Activated CD8-positive, alpha-beta T cell treated with anti-CD3 and anti-CD28 coated beads, Interleukin-2, amount 10 ng/mL, durations not matched to agents 7 days and 5 days (primary cell): ENCODE data around the gene DNAAF8. TPM values are rescaled to one million over a fixed set of nuclear protein-coding genes. Genes with fewer than 3 reads are reported as not detected.

Source experiments
- ATAC-seq: fragments of 150-1000 bp; cut with Tn5 transposase; one replicate; pipeline ENCODE4 v1.10.0; 2021; ENCODE audit warnings: moderate library complexity
- CTCF ChIA-PET: fragments of 350-600 bp; sonication (Branson Sonifier 250); formaldehyde crosslinking; loops from one replicate; lab custom pipeline; 2021; ENCODE audit warnings: antibody characterized with exemption; lab: Charles Lee
- POLR2A ChIA-PET: fragments of 350-600 bp; sonication (Branson Sonifier 250); formaldehyde crosslinking; loops from one replicate; lab custom pipeline; 2021; ENCODE audit warnings: antibody characterized with exemption; lab: Charles Lee
- DNase-seq: peaks from one replicate; pipeline ENCODE4 v3.0.0-alpha.2; 2020
- H3K27ac Mint-ChIP-seq: one replicate; pipeline ENCODE4 v1.8.0; 2021; ENCODE audit warnings: mild to moderate bottlenecking, mixed read lengths
- H3K27me3 Mint-ChIP-seq: one replicate; pipeline ENCODE4 v1.8.0; 2021; ENCODE audit warnings: low read depth, mixed read lengths
- H3K36me3 Mint-ChIP-seq: one replicate; pipeline ENCODE4 v1.8.0; 2021; ENCODE audit warnings: low read depth, mixed read lengths
- H3K4me1 Mint-ChIP-seq: one replicate; pipeline ENCODE4 v1.8.0; 2021; ENCODE audit warnings: low read depth, mixed read lengths
- H3K4me3 Mint-ChIP-seq: one replicate; pipeline ENCODE4 v1.8.0; 2021; ENCODE audit warnings: mild to moderate bottlenecking, mixed read lengths
- H3K9me3 Mint-ChIP-seq: one replicate; pipeline ENCODE4 v1.8.0; 2022; ENCODE audit warnings: mixed read lengths; ENCODE audit not compliant: insufficient read depth
- total RNA-seq, 2 experiments: library from RNA; stranded (reverse); gene quantifications; one replicate each; pipeline ENCODE4 v1.2.3, GENCODE V29; 2021

Gene DNAAF8
- total RNA-seq, 2 experiments from 2014 or later, result 0.39 to 0.68 TPM

- no peak overlapping the region for H3K4me3 Mint-ChIP-seq
- ATAC-seq (no peak), DNase-seq (no peak)
- peaks cover 32% of the 10 kb centered on the region for H3K36me3 Mint-ChIP-seq
- ChIA-PET CTCF (interaction anchor here (1.1 kb wide), 1 partner anchor 12 kb away, joined by 4 read pairs; no protein-coding TSS in a partner anchor), POLR2A (interaction anchor here (0.6 kb wide), 1 partner anchor 241 kb away, joined by 4 read pairs; no protein-coding TSS in a partner anchor)
- H3K4me1 Mint-ChIP-seq, result peaks cover 12% of the 10 kb centered on the region
- no peaks in the 10 kb centered on the region for H3K9me3 Mint-ChIP-seq
- no peaks in the 10 kb centered on the region for H3K27me3 Mint-ChIP-seq
- no peak overlapping the region for H3K27ac Mint-ChIP-seq
Measured at GRCh38 chr16:4762205-4762604, 27.9 kb downstream of the DNAAF8 start.

GRCh38 chr16:4763791-4764190 is 29.5 kb downstream of the DNAAF8 start:
- ChIA-PET POLR2A (no interaction called here), CTCF (no interaction called here)
- Mint-ChIP-seq H3K4me3 (no peak overlapping the region), H3K36me3 (peaks cover 27% of the 10 kb centered on the region), H3K27ac (no peak overlapping the region), H3K27me3 (no peaks in the 10 kb centered on the region), H3K9me3 (no peaks in the 10 kb centered on the region), H3K4me1 (peaks cover 23% of the 10 kb centered on the region)
- no peak for ATAC-seq
- DNase-seq, result no peak

DNA sequence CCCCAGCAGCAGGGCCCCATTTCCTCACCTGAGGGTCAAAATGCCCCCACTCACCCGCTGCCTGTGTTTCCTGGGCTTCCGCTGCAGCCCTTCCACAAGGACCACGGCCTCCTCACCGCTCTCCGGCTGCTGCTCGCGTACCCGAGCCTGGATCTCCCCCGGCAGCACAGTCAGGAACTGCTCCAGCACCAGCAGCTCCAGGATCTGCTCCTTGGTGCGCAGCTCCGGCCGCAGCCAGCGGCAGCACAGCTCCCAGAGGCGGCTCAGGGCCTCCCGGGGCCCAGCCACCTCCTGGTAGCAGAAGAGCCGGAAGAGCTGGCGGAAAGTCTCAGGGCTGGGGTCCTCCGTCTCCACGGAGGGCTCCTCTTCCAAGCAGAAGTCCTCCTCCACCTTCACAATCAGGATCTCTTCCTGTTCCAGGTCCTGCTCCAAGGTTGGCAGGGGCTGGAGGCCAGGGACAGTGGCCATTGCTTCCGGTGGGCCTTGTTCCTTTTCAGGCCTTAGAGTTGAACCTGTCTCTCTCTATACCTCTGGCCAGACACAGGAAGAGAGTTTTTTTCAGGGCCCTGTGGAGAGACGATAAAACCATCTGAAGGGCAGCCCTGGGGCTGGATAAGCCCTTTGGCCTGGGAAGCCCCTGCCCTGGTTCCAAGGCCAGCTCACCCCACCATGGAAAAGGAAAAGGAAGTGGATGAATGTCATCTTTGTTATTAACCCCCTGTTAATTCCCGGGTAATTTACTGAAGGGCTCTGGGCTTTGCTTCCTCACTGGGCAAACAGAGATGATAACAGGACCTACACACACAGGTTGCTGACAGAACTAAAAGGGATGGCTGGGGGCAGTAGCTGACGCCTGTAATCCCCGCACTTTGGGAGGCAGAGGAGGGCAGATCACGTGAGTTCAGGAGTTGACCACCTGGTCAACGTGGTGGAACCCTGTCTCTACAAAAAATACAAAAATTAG is 31.5 kb downstream of the DNAAF8 start:
- POLR2A ChIA-PET, result interaction anchor here (0.7 to 3.0 kb wide), 4 partner anchors 18 to 66 kb away, joined by 3 to 16 read pairs (median 8); partner anchors contain the start of genes ANKS3, DNAAF8 and ROGDI

GRCh38 chr16:4766875-4767628 is 32.7 kb downstream of the DNAAF8 start, which contains the start of gene ZNF500:
ZNF500 (minus strand) TSS chr16:4767162; CDS start chr16:4765978, 1,184 bp downstream.
- no peaks in the 10 kb centered on the region for H3K27me3 Mint-ChIP-seq
- ChIA-PET CTCF (interaction anchor here (0.7 to 1.7 kb wide), 3 partner anchors 33 to 151 kb away, joined by 3 to 5 read pairs (median 5); partner anchors contain the start of genes ANKS3 and DNAAF8), POLR2A (interaction anchor here (1.0 to 3.0 kb wide), 4 partner anchors 20 to 262 kb away, joined by 4 to 16 read pairs (median 8); partner anchors contain the start of genes ANKS3, DNAAF8 and ROGDI)
- ATAC-seq, result peak; percentile 79
- H3K27ac Mint-ChIP-seq, result peak within 1 kb of the TSS; percentile 93
- peaks cover 29% of the 10 kb centered on the region for H3K4me1 Mint-ChIP-seq
- peaks cover 12% of the 10 kb centered on the region for H3K36me3 Mint-ChIP-seq
- H3K4me3 Mint-ChIP-seq, result peak within 1 kb of the TSS; percentile 92
- H3K9me3 Mint-ChIP-seq, result no peaks in the 10 kb centered on the region
- peak; percentile 96 for DNase-seq

More for the DNA sequence above, 31.5 kb downstream of the DNAAF8 start:
- H3K36me3 Mint-ChIP-seq, result peaks cover 16% of the 10 kb centered on the region
- no peak for ATAC-seq
- peaks cover 29% of the 10 kb centered on the region for H3K4me1 Mint-ChIP-seq
- no peak for DNase-seq
- peak overlapping the region; percentile 85 for H3K27ac Mint-ChIP-seq
- CTCF ChIA-PET, result interaction anchor here (1.1 to 1.7 kb wide), 2 partner anchors 31 to 70 kb away, joined by 3 to 5 read pairs; partner anchors contain the start of gene DNAAF8
- H3K4me3 Mint-ChIP-seq, result peak overlapping the region; percentile 84
- H3K9me3 Mint-ChIP-seq, result no peaks in the 10 kb centered on the region
- no peaks in the 10 kb centered on the region for H3K27me3 Mint-ChIP-seq

DNA sequence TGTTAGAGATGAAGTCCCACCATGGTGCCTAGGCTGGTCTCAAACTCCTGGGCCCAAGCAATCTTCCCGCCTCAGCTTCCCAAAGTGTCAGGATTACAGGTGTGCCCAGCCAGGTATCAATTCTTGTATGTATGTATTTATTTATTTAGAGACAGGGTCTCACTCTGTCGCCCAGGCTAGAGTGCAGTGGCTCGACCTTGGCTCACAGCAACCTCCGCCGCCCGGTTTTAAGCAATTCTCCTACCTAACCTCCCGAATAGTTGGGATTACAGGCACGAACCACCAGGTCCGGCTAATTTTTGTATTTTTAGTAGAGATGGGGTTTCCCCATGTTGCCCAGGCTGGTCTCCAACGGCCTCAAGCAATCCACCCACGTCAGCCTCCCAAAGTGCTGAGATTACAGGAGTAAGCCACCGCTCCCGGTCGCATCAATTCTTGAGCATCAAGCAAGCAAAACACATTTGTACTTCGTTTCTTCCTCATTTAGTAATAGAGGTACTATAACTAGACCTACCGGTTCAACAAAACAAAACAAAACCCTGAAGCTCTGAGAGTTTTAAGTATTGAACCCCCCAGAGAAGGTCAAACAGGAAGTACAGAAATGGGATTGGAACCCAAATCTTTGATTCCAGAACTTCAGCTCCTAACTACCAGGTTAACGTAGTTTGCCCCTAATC is 33.7 kb downstream of the DNAAF8 start:
- no peak for ATAC-seq

DNA sequence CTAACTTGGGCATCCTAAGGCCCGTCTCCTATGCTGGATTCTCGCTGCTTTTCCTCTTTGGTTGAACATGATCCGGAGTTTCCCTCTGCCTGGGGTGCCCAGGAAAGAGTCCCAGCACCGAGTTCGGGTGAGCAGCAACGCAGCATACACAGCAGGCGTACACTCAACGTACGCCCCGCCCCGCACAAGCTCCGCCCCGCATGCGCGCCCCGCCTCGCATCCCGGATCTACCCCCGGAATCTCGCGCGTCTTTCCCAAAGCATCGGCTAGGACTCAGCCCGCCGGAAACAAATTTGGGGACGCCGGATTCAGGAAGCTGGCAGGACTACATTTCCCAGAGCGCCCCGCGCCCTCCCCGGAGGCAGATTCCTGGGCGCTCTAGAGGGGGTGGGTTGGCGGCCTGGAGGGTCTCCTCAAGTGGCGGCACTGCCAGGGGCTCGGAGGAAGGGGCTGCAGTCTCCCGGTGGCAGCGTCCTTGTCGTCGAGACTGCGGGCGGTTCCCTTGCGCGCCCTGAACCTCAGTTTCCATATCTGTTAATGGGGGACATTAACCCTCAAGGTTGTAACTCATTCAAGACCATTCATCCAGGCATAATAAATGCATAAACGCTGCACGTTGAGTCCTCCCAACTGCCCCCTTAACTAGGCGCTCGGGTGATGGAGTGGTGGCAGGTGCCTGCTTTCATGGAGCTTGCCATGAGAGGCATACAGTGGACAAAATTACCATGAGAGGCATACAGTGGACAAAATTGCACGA is 34.4 kb downstream of the DNAAF8 start:
- H3K36me3 Mint-ChIP-seq, result peaks cover 8% of the 10 kb centered on the region
- ATAC-seq (peak; percentile 79), DNase-seq (peak; percentile 90)
- H3K4me3 Mint-ChIP-seq, result peak overlapping the region; percentile 92
- CTCF ChIA-PET, result interaction anchor here (1.3 to 2.4 kb wide), 2 partner anchors 35 to 78 kb away, joined by 4 to 10 read pairs; partner anchors contain the start of genes ANKS3 and DNAAF8
- peaks cover 29% of the 10 kb centered on the region for H3K4me1 Mint-ChIP-seq
- H3K27ac Mint-ChIP-seq, result peak overlapping the region; percentile 93
- POLR2A ChIA-PET, result interaction anchor here (0.7 to 3.0 kb wide), 7 partner anchors 31 to 263 kb away, joined by 3 to 11 read pairs (median 6); partner anchors contain the start of genes ANKS3, DNAAF8, GLYR1 and ROGDI
- H3K9me3 Mint-ChIP-seq, result no peaks in the 10 kb centered on the region
- no peaks in the 10 kb centered on the region for H3K27me3 Mint-ChIP-seq

More for the DNA sequence above, 33.7 kb downstream of the DNAAF8 start:
- peaks cover 9% of the 10 kb centered on the region for H3K36me3 Mint-ChIP-seq
- no peak for DNase-seq
- POLR2A ChIA-PET, result interaction anchor here (1.0 to 3.0 kb wide), 6 partner anchors 30 to 262 kb away, joined by 3 to 11 read pairs (median 7); partner anchors contain the start of genes ANKS3, DNAAF8, GLYR1 and ROGDI
- H3K9me3 Mint-ChIP-seq, result no peaks in the 10 kb centered on the region
- peak overlapping the region; percentile 93 for H3K27ac Mint-ChIP-seq
- H3K27me3 Mint-ChIP-seq, result no peaks in the 10 kb centered on the region
- H3K4me3 Mint-ChIP-seq, result peak overlapping the region; percentile 92
- H3K4me1 Mint-ChIP-seq, result peaks cover 29% of the 10 kb centered on the region
- CTCF ChIA-PET, result interaction anchor here (1.3 to 2.4 kb wide), 2 partner anchors 34 to 78 kb away, joined by 4 to 10 read pairs; partner anchors contain the start of genes ANKS3 and DNAAF8

DNA sequence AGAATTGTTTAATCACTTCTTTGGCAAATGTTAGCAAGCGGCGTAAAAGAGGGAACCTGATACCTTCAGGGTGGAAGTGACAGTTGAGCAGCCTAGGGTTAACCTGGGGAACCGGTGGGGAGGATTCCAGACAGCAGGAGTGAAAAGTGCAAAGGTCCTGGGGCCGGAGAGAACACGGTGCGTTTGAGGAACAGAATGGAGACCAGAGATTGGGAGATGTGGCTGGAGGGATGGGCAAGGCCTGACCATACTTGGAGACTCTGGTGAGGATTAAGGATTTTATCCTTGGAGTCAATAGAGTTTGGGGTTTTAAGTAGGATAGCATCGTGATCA is 34.9 kb downstream of the DNAAF8 start:
- Mint-ChIP-seq H3K4me1 (peaks cover 29% of the 10 kb centered on the region), H3K4me3 (peak overlapping the region; percentile 92), H3K27ac (no peak overlapping the region), H3K27me3 (no peaks in the 10 kb centered on the region), H3K9me3 (no peaks in the 10 kb centered on the region), H3K36me3 (peaks cover 5% of the 10 kb centered on the region)
- ChIA-PET POLR2A (interaction anchor here (0.7 to 2.3 kb wide), 4 partner anchors 33 to 78 kb away, joined by 3 to 11 read pairs (median 7); partner anchors contain the start of genes ANKS3, DNAAF8, GLYR1 and UBN1), CTCF (interaction anchor here (1.3 to 2.4 kb wide), 2 partner anchors 35 to 77 kb away, joined by 4 to 10 read pairs; partner anchors contain the start of genes ANKS3 and DNAAF8)
- ATAC-seq (no peak), DNase-seq (no peak)

DNA sequence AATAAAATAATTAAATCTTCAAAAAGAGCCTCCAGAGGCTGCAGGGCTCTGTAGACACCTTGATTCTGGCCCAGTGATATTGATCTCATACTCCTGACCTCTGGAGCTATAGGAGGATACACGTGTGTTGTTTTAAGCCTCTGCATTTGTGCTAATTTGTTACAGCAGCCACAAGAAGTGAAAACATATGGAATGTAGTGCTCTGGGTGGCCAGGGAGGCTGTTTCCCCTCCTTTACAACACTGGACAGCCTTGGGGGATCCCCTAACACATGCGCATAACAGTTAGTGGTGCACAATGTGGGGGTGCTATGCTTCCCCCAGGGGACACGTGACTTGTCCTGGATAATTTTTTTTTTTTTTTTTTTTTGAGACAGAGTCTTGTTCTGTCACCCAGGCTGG is 37.3 kb downstream of the DNAAF8 start:
- Mint-ChIP-seq H3K9me3 (no peaks in the 10 kb centered on the region), H3K27ac (no peak overlapping the region), H3K4me1 (peaks cover 18% of the 10 kb centered on the region), H3K4me3 (no peak overlapping the region), H3K27me3 (no peaks in the 10 kb centered on the region), H3K36me3 (no peaks in the 10 kb centered on the region)
- DNase-seq, result no peak
- no peak for ATAC-seq
- POLR2A ChIA-PET, result no interaction called here
- CTCF ChIA-PET, result interaction anchor here (0.5 kb wide), 1 partner anchor 11 kb away, joined by 3 read pairs; no protein-coding TSS in a partner anchor

DNA sequence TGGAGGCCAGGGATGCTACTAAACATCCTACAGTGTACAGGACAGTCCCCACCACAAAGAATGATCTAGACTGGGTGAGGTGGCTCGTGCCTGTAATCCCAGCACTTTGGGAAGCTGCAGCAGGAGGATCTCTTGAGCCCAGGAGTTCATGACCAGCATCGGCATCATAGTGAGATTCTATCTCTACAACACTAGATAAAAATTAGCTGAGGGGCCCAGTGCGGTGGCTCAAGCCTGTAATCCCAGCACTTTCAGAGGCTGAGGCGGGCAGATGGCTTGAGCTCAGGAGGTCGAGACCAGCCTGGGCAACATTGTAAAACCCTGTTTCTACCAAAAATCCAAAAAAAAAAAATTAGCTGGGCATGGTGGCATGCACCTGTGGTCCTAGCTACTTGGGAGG is 38.0 kb downstream of the DNAAF8 start:
- ChIA-PET POLR2A (no interaction called here), CTCF (no interaction called here)
- Mint-ChIP-seq H3K9me3 (no peaks in the 10 kb centered on the region), H3K36me3 (no peaks in the 10 kb centered on the region), H3K4me1 (peaks cover 15% of the 10 kb centered on the region), H3K27me3 (no peaks in the 10 kb centered on the region), H3K27ac (no peak overlapping the region), H3K4me3 (no peak overlapping the region)
- no peak for DNase-seq
- no peak for ATAC-seq

DNA sequence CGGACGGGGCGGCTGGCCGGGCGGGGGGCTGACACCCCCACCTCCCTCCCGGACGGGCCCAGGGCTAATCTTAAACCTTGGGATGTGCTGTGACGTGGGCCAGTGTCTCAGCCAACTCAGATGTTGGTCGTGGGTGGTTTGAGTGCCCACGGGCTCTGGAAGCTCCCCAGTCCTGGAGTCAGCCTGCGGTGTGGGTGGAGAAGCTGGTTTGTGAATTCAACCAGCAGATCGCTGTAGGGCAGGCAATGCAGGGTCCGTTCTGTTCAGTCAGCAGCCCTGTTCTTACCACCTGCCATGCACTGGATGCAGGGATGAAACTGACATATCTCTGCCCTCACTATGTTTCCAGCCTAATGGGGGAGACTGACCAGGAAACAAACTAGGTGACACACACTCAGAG is 40.7 kb downstream of the DNAAF8 start:
- no peaks in the 10 kb centered on the region for H3K36me3 Mint-ChIP-seq
- no peaks in the 10 kb centered on the region for H3K27me3 Mint-ChIP-seq
- no peaks in the 10 kb centered on the region for H3K9me3 Mint-ChIP-seq
- DNase-seq (no peak), ATAC-seq (no peak)
- CTCF ChIA-PET, result no interaction called here
- no peak overlapping the region for H3K27ac Mint-ChIP-seq
- no peak overlapping the region for H3K4me3 Mint-ChIP-seq
- POLR2A ChIA-PET, result no interaction called here
- H3K4me1 Mint-ChIP-seq, result no peaks in the 10 kb centered on the region
